Fibroblast of upper back skin (primary cell): ENCODE measurements around the gene MYH9.

Experiments used
- DNase-seq: peaks from one replicate; pipeline ENCODE4 v3.0.0-alpha.2; 2013

Gene MYH9

GRCh38 chr22:36329254-36330078 lies 58.3 kb downstream of the MYH9 start:
- DNase-seq = peak; percentile 99

GRCh38 chr22:36328635-36329253 lies 59.0 kb downstream of the MYH9 start:
- peak; percentile 88 for DNase-seq

- peak; percentile 73 for DNase-seq
Observed at GRCh38 chr22:36327922-36328551, 59.7 kb downstream of the MYH9 start.

GRCh38 chr22:36326178-36327161 lies 61.3 kb downstream of the MYH9 start:
- no peak for DNase-seq

- peak; percentile 88 for DNase-seq
Observed at GRCh38 chr22:36325154-36326031, 62.4 kb downstream of the MYH9 start.

- DNase-seq = no peak
Observed at GRCh38 chr22:36324414-36324813, 63.4 kb downstream of the MYH9 start.

- no peak for DNase-seq
Observed at GRCh38 chr22:36323855-36324331, 63.9 kb downstream of the MYH9 start.

GRCh38 chr22:36323182-36323854 lies 64.4 kb downstream of the MYH9 start:
- DNase-seq = peak; percentile 47

GRCh38 chr22:36322602-36322915 lies 65.2 kb downstream of the MYH9 start:
- no peak for DNase-seq

GRCh38 chr22:36321797-36322601 lies 65.8 kb downstream of the MYH9 start:
- DNase-seq = no peak

- DNase-seq = no peak
Observed at GRCh38 chr22:36320553-36320952, 67.2 kb downstream of the MYH9 start.

GRCh38 chr22:36319595-36320497 lies 67.9 kb downstream of the MYH9 start:
- DNase-seq = no peak

GRCh38 chr22:36318442-36318841 lies 69.3 kb downstream of the MYH9 start:
- no peak for DNase-seq

GRCh38 chr22:36317658-36318271 lies 70.0 kb downstream of the MYH9 start:
- no peak for DNase-seq

- no peak for DNase-seq
Observed at GRCh38 chr22:36316419-36316818, 71.3 kb downstream of the MYH9 start.

- DNase-seq = no peak
Observed at GRCh38 chr22:36315325-36315724, 72.4 kb downstream of the MYH9 start.

- no peak for DNase-seq
Observed at GRCh38 chr22:36311386-36312085, 76.2 kb downstream of the MYH9 start.

GRCh38 chr22:36308880-36309279 lies 78.9 kb downstream of the MYH9 start:
- DNase-seq = no peak
